NB4 (cell line): ENCODE measurements around the gene CBLN3.

ENCODE experiments used
- DNase-seq: peaks from one replicate; pipeline ENCODE4 v3.0.0; 2010; ENCODE audit warnings: low read depth
- H3K4me3 ChIP-seq: one replicate; pipeline ENCODE4 v1.5.1; 2011; ENCODE audit warnings: mild to moderate bottlenecking, low read depth, low read length, moderate library complexity
- MAX ChIP-seq: IDR thresholded peaks from 2 replicates; pipeline ENCODE4 v1.6.1; 2011; ENCODE audit warnings: low read depth, low read length
- MYC ChIP-seq: IDR thresholded peaks from 2 replicates; pipeline ENCODE4 v1.6.1; 2011; ENCODE audit warnings: low read depth, low read length
- POLR2A ChIP-seq: IDR thresholded peaks from 2 replicates; pipeline ENCODE4 v1.6.1; 2011; ENCODE audit warnings: mild to moderate bottlenecking; ENCODE audit not compliant: insufficient read length; ENCODE audit errors: extremely low read depth
- TF ChIP-seq, protein P1 (sequence below): IDR thresholded peaks from one replicate; pipeline ENCODE4 v1.5.1; 2012; ENCODE audit warnings: low read depth, low read length

Gene CBLN3

DNA sequence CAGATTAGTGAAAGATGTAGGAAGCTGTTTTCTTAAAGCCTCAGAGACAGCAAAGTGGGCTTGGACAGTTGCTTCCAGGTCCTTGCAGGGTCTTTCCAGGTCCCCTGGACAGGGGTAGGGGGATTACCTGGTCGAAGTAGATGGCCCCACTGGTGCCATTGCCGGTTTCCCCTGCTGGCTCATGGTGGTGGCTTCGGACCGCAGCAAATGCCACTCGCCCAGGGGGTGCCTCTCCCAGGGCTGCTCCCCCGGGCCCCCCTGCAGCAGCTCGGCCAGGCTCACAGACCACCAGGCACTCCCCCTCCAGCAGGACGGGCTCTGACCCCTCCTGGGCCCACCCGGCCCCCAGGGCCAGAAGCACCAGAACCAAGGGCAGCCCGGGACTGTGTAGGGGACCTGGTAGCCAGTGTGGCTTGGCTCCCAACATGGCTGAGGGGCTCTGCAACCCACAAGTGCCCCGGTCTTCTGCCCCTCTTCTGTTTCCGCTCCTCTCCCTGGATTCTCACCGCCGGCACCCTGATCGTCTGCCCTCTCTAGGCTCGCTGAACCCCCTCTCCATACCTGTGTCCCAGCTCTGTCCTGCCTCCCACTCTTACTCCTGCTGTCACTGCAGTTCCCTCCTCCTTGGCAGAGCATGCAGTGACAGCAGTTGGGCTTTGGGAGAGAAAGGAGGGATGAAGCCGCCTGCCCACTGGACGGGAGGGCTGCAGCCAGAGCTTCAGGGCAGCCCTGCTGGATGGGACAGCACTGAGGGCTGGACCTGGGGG is 657 bp downstream of the CBLN3 start:
- H3K4me3 ChIP-seq, result no peak overlapping the region
- no peak for DNase-seq
- TF ChIP-seq, protein P1, sequence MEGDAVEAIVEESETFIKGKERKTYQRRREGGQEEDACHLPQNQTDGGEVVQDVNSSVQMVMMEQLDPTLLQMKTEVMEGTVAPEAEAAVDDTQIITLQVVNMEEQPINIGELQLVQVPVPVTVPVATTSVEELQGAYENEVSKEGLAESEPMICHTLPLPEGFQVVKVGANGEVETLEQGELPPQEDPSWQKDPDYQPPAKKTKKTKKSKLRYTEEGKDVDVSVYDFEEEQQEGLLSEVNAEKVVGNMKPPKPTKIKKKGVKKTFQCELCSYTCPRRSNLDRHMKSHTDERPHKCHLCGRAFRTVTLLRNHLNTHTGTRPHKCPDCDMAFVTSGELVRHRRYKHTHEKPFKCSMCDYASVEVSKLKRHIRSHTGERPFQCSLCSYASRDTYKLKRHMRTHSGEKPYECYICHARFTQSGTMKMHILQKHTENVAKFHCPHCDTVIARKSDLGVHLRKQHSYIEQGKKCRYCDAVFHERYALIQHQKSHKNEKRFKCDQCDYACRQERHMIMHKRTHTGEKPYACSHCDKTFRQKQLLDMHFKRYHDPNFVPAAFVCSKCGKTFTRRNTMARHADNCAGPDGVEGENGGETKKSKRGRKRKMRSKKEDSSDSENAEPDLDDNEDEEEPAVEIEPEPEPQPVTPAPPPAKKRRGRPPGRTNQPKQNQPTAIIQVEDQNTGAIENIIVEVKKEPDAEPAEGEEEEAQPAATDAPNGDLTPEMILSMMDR, result no peak
- TF ChIP-seq MAX (no peak), POLR2A (no peak)

- H3K4me3 ChIP-seq, result no peak overlapping the region
- no peak for DNase-seq
- no peak for TF ChIP-seq MAX
- TF ChIP-seq, protein P1, result no peak
- no peak for TF ChIP-seq POLR2A
- TF ChIP-seq MYC, result no peak
Measured at GRCh38 chr14:24427537-24428508, 1.6 kb downstream of the CBLN3 start.

- H3K4me3 ChIP-seq, result no peak overlapping the region
- no peak for DNase-seq
- TF ChIP-seq, protein P1, result no peak
- TF ChIP-seq MYC, result no peak
- no peak for TF ChIP-seq POLR2A
- TF ChIP-seq MAX, result no peak
Measured at GRCh38 chr14:24426912-24427536, 2.4 kb downstream of the CBLN3 start.

DNA sequence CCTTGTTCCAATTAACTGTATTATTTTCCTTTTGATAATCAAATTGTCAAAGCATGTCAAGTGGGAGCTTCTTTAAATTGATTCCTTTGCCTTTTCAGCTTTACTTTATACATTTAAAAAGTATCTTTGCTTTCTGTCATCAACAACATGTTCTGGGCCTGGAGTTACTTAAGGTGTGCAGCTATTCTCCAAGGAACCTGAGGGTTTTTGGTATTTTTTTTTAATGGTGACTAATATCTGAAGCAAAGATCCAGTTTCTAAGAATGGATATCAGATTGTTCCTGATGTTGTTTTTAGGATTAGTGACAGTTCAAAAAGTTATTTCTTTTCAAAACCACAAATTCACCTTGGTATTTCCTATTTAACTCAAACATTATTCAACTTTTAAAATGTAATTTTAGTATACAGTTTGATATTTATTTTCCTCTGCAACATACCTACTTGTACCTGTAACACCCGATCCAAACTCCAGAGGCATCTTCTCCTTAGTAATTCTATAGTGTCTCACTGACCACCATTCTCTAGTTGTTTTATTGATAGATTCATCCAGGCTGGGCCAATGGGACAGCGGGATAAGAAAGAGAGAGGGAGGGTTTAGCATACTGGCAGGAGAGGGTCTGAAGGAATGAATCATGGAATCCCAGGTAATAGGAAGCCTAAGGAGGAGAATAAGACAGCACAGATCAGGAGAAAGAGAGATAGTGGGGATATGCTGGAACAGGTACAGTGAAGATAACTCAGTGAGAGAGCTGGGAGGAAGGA is 3.1 kb downstream of the CBLN3 start:
- H3K4me3 ChIP-seq, result no peak overlapping the region
- TF ChIP-seq MYC (no peak), MAX (no peak)
- no peak for DNase-seq

- no peak for TF ChIP-seq MYC
- TF ChIP-seq, protein P1, result no peak
- TF ChIP-seq POLR2A, result no peak
- TF ChIP-seq MAX, result no peak
- H3K4me3 ChIP-seq, result no peak overlapping the region
- no peak for DNase-seq
Measured at GRCh38 chr14:24425704-24426103, 3.8 kb downstream of the CBLN3 start.
